Measurements from ENCODE around the gene MAMDC2.

DNA sequence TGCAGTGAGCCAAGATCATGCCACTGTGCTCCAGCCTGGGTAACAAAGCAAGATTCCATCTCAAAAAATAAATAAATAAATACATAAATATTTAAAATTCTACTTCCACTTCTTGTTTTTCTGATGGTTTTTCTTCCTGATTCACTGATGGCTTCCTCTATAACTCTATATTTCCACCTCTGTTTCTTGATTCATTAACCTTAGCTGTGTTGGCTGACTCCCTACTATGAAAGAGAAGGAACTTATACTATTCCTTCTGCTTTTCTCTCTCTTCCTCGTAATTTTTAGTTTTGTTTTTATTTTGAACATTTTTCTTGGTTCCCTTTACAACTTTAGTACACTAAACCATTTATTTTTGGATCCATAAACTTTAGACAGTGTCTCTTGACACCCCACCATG, 103.5 kb downstream of the MAMDC2 start:
- TF ChIP-seq, protein P1, sequence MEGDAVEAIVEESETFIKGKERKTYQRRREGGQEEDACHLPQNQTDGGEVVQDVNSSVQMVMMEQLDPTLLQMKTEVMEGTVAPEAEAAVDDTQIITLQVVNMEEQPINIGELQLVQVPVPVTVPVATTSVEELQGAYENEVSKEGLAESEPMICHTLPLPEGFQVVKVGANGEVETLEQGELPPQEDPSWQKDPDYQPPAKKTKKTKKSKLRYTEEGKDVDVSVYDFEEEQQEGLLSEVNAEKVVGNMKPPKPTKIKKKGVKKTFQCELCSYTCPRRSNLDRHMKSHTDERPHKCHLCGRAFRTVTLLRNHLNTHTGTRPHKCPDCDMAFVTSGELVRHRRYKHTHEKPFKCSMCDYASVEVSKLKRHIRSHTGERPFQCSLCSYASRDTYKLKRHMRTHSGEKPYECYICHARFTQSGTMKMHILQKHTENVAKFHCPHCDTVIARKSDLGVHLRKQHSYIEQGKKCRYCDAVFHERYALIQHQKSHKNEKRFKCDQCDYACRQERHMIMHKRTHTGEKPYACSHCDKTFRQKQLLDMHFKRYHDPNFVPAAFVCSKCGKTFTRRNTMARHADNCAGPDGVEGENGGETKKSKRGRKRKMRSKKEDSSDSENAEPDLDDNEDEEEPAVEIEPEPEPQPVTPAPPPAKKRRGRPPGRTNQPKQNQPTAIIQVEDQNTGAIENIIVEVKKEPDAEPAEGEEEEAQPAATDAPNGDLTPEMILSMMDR (IDR thresholded peaks at IDR 0.05): no peak
- TF ChIP-seq POLR2A (IDR thresholded peaks at IDR 0.05): no peak

Data from Peyer's patch (tissue), 4 donors.